HTERT RPE-1 (cell line): ENCODE results near the gene BRD3OS.
"Not testable (repeated sequence)": the region's sequence is repeated elsewhere in the genome, so short reads cannot be mapped to it uniquely, and the experiment has no call there.

Experiments
- in situ Hi-C: fragments of 300-500 bp; cut with MboI; formaldehyde crosslinking; loops from 4 replicates; pipeline ENCODE4 v1.14.3; 2020; ENCODE audit warnings: low sequenced_read_pairs

The BRD3OS gene

DNA sequence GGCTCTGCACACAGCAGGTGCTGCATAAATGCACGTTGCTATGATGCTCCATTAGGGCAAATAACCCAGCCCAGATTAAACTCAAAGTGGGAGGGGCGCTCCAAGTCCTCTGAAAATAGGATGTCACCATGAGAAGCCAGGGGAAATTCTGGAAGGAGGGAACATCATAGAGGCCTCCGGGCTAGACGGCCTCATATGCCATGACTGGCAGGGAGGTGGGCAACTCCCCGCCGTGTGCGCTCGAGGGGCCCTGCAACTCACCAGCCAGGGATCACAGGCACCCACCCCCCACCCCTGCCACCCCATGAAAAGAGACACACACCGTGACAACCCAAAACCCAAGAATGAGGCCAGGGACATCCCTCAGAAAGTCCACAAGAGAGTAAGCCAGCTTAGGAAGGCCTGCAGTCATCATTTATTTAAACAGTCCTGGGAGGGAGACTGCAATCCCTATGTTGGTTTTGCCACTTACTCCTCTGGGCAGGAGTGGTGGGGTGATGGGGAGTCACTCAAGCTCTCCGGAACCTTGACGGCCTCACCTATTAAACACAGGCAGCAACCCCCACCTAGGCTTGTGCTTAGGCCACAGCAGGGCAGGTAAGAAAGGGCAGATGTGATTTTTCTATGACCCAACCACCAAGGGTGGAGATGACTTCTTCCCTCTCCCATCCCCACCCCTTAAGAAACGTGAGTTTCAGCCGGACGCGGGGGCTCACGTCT lies 37.2 kb upstream of the BRD3OS start:
- in situ Hi-C loops: no loop called here

- in situ Hi-C loops: not testable (repeated sequence)
Observed at GRCh38 chr9:133988771-133989170, 36.5 kb upstream of the BRD3OS start.

- in situ Hi-C loops: no loop called here
Observed at GRCh38 chr9:133989625-133990365, 35.5 kb upstream of the BRD3OS start.

GRCh38 chr9:133990366-133991213 lies 34.7 kb upstream of the BRD3OS start:
- in situ Hi-C loops: no loop called here

DNA sequence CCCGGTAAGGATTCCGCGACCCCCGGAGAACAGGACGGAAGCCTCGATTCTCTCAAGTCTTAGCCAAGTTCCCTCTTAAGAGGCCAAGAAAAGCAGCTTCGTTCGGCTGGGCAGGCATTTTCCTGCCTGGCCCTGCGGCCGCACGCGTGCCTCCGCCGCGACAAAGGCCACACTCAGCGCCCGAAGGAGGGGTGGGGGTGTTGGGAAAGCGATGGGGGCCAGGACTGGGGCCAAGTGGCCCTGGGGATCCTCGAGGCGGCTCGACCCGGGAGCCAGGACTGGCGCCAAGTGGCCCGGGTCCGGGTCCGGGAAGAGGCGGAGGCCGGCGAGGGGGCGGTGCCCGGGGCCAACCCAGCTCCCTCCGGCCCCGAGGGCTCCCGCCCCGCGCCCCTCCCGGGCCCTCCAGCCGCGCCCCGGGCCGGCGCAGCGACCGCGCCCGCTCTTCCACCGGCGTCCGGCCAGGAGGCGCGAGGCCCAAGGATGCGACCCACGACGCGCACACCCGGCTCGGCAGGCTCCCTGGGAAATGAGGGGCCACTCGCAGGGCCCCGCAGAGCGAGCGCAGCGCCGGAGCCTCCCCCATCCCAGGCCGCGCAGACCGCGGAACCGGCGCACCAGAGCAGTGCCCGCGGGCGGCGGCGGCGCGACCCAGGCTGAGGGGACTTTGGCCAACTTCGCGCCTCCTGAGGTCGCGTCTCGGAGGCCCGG lies 33.9 kb upstream of the BRD3OS start:
- in situ Hi-C loops: no loop called here

GRCh38 chr9:133991964-133992779 lies 33.1 kb upstream of the BRD3OS start, which contains the start of gene VAV2:
VAV2 (minus strand) TSS chr9:133992324; CDS start chr9:133992278, 46 bp downstream.
- in situ Hi-C loops: no loop called here

DNA sequence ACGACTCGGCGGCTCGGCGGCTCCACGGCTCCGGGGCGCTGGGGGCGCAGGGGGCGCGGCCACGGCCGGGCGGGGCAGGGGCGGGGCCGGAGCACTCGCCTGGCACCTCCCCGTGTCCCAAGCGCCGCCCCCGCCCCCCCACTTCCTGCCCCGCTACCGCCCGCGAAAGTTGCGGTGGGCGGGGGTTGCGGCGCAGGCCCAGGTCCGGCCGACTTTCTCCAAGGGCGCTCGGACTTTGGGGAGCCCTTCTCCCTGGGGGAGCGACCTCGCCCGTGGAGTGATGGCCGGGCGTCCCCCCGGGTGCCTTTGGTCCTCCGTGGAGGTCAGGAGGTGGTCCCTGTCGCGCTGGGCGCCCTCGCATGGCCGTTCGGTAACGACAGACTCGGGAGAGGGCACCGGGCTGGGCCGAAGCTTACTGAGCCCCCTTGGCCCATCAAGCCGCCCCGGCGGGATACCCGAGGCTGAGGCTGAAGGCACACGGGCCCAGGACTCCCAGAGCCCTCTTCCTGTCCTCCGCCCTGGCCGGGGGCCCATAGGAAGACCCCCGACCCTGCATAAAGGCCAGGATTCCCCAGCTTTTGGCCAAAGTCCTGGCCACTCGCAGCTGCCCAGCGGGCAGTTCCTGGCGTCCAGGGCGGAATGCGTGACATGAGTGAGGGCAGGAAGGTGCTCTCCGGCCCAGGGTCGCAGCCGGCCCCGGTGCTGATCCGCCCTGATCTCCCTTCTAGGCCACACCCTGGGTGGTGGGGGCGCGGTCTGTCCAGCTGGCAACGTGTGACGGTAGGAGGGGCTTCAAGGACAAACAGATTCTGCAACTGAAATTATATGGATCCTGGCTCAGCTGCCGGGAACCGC lies 32.3 kb upstream of the BRD3OS start:
- in situ Hi-C loops: no loop called here

GRCh38 chr9:133993635-133994253 lies 31.5 kb upstream of the BRD3OS start:
- in situ Hi-C loops: no loop called here

DNA sequence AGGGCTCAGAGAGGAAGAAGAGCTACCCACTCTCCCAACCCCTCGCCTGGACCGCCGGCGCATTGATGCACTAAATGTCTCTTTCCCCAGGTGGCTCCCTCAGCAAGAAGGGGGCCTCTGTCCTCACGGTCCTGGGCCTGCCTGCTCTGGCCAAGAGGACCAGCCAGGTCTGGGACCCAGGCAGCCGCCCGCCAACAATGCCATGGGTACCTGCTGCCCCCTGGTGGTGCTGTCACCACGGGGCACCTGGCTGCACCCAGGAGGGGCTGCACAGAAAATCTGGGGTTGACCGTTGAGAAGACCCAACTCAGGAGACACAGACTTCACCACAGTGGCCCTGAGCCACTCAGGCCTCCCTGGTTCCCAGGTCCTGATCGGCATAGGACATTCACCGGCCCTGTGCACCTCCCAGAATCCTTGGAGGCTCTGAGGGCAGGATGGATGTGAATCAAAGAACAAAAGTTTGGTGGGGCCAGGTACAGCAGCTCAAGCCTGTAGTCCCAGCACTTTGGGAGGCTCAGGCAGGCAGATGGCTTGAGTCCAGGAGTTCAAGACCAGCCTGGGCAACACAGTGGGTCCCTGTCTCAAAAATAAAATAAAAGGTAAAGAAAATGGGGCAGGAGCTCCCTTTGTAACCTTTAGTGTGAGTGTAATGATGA lies 30.8 kb upstream of the BRD3OS start:
- in situ Hi-C loops: no loop called here

- in situ Hi-C loops: no loop called here
Observed at GRCh38 chr9:133995012-133995896, 30.0 kb upstream of the BRD3OS start.

DNA sequence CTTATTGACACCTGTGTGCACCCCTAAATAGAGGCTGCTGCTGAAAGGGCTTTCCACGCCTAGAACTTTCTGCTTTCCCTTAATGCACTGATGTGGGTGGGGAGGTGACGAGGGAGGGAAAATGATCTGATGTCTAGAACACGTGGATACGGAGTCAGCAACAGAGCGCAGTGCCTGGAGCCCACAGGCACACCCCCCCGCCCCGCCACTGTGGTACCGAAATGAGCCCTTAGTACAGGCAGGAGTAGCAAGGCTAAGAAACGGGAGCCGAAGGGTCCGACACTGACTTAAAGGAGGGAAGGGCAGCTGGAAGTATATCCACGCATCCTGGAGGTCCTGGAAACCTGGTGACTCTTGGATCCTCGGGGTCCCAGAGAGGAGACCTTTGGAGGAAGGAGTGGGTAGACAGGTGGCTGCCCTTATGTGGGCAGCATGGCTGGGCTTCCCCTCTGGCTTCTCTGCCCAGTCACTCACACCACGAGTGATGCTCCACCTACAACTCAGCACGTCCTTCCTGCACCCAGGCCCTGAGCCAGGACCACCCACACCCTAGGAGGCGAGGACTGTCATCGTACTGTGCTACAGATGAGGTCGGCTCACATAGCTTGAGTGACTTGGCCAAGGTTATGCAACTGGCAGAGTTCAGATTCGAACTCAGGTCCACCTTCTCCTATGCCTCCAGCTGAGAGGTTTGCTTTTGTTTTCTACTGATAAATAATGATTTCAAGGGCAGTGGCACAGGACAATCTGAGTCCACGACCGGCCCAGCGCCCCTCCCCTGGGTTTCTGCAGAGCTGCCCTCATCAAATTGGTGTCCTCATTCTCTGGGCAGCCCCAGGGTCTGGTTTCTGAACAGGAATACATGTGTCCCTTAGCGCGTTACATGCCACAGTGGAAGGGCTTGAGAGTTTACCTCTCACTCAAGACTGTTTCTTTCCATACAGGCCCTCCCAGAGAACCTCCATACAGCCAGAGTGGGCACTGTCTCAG lies 28.5 kb upstream of the BRD3OS start:
- in situ Hi-C loops: no loop called here

- in situ Hi-C loops: no loop called here
Observed at GRCh38 chr9:133997584-133997983, 27.7 kb upstream of the BRD3OS start.

DNA sequence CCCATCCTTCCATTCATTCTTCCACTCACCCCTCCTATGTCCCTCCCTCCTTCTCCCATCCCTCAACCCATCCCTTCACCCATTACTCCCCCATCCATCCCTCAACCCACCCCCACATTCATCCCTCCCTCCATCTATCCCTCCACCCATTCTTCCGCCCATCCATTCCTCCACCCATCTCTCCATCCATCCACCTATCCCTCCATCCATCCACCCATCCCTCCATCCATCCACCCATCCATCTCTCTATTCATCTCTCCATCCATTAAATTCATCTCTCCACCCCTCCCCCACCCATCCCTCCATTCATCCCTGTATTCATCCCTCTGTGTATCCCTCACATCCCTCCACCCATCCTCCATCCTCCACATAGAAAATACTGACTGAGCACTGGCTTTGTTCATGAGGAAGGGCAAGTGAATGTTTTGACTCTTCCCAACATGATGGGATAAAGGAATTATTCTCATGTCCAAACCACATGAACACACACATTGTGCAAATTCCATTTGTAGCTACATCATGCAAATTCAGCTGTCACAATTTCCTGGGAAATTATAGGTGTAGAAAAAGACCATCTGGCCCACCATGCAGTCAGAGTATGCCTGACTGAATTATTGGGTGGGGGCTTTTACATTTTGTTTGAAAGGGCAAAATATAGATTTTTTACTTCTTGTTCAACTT lies 26.2 kb upstream of the BRD3OS start:
- in situ Hi-C loops: no loop called here

DNA sequence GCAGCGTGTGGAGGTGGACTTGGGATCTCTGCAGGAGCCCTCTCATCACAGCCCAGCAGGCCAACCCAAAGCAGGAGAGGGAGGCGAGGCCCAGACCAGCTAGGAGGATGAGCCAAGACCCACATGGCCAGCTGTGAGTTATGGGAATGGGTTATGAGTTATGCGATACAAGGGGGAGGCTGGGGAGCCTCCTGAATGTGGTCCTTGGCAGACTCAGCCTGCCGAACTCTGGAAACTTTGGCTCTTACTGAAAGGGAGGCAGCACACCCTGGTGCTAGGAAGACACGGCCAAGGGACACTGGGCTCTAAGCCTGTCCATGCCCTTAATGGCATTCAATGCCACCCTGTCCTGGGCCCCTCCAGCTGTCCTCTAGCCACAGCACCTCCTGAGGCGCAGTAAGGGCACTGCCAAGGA lies 25.4 kb upstream of the BRD3OS start:
- in situ Hi-C loops: no loop called here

DNA sequence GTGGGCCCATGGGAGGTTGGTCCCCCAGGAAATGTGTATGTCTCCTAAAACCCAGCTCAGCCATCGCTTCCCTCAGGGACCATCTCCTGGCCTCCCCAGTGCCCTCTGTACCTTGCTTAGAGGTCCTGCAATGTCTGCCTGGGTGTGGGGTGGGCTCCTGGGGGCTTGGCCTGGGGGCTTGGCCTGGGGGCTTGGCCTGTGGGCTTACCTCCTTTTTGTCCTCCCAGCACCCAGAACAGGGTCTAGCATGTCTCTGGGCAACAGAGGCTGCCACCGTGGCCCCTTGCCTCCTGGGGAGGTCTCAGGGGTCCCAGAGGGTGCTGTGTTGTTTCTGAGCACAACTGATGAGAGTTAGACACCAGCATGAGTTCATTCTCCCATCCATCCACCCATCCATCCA lies 22.5 kb upstream of the BRD3OS start:
- in situ Hi-C loops: no loop called here
